SH-SY5Y (cell line): ENCODE measurements around the gene IQCN.

Source experiments
- GATA2 ChIP-seq: IDR thresholded peaks from 2 replicates; pipeline ENCODE4 v1.6.1; 2011; ENCODE audit warnings: mild to moderate bottlenecking, low read depth, low read length
- GATA3 ChIP-seq: IDR thresholded peaks from 2 replicates; pipeline ENCODE4 v1.6.1; 2011; ENCODE audit warnings: low read depth, mild to moderate bottlenecking, low read length, moderate library complexity

The IQCN gene, protein sequence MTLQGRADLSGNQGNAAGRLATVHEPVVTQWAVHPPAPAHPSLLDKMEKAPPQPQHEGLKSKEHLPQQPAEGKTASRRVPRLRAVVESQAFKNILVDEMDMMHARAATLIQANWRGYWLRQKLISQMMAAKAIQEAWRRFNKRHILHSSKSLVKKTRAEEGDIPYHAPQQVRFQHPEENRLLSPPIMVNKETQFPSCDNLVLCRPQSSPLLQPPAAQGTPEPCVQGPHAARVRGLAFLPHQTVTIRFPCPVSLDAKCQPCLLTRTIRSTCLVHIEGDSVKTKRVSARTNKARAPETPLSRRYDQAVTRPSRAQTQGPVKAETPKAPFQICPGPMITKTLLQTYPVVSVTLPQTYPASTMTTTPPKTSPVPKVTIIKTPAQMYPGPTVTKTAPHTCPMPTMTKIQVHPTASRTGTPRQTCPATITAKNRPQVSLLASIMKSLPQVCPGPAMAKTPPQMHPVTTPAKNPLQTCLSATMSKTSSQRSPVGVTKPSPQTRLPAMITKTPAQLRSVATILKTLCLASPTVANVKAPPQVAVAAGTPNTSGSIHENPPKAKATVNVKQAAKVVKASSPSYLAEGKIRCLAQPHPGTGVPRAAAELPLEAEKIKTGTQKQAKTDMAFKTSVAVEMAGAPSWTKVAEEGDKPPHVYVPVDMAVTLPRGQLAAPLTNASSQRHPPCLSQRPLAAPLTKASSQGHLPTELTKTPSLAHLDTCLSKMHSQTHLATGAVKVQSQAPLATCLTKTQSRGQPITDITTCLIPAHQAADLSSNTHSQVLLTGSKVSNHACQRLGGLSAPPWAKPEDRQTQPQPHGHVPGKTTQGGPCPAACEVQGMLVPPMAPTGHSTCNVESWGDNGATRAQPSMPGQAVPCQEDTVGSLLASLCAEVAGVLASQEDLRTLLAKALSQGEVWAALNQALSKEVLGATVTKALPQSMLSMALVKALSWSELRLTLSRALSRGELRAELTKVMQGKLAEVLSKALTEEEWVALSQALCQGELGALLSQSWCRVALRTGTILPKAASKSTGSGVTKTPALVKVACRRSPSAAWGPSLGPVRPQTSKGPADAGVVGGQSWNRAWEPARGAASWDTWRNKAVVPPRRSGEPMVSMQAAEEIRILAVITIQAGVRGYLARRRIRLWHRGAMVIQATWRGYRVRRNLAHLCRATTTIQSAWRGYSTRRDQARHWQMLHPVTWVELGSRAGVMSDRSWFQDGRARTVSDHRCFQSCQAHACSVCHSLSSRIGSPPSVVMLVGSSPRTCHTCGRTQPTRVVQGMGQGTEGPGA (N-terminal part only)

DNA sequence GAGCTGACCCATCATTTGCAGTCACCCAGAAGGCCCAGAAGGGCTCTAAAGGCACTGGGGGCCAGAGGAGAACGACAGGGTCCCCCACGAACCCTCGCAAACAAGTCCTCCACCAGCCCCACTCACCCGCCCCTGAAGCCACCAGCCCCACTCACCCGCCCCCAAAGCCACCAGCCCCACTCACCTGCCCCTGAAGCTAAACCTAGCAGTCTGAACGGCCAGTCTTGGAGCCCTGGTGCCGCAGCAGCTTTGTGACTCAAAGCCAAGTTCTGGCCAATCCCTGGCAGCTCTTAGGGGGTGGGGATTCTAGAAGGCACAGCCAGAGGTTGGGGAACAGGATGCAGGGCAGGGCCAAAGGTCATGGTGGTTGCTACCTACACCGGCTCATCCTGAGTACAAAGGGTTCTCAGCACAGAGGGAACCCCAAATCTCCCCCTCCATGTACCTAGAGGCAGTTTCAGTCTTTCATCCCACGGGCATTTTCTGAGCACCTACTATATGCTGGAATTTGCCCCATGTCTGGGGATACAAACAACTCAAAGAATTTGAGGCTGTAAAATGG lies at the start of gene IQCN:
Gene IQCN (minus strand): TSS at position 234 of the 562 bp plus-strand sequence. CDS start 4,974 bp downstream, outside the sequence.
- no peak for TF ChIP-seq GATA2
- TF ChIP-seq GATA3: no peak

DNA sequence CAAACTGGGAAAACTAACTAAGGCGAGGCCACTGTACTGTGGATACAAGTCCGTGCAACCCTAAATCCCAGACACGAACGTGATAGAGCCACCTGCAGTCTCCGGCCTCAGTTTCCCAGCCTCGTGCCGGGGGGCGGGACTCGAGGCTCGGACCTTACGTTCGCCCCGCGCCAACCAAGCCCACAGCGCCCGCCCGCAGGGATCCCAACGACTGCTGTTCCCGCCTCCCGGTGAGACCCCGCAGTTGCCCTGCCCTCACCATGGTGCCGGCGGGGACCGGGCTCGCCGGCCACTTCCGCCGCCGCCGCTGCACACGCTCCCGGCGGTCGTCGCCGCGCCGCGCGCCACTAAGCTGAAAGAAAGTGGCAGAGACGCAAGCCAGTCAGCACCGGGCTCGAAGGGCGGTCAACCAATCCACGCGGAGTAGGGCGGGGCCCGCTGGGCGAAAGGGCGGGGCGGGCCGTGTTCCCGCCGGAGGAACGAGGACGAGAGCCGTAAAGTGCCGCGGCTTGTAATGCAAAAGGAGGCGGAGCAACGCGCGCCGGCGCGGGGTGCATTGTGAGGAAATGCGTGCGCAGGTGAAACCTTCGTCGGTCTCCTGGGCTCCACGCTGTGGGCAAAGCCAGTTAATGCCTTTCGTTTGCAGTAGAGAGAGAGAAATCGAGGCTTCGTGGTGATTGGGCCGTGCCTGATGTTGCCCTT lies 48.7 kb upstream of the IQCN start, which contains the start of gene LSM4:
Gene LSM4 (minus strand): TSS at position 318 of the 702 bp plus-strand sequence. CDS start 56 bp downstream, at position 262.
- no peak for TF ChIP-seq GATA3
- TF ChIP-seq GATA2: no peak

DNA sequence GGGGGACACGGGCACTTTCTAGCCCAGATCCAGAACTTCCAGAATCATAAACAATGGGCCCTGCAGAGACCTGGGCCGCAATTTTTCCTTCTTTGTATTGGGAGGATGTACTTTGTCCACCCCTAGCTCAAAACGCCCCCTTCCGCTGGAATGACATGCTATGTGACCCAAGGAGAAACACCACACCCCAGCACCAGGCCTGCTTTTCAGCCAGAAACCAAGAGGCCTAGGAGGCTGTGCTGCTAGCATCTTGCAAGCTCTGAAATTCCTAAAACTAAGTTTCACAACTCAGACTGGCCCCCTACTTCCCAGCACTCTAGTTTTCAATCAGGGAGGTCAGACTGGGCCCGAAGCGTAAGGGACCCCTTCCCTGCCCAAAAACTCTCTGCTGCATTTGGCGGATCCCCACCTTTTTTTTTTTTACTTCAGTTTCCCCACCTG lies 48.1 kb upstream of the IQCN start:
- TF ChIP-seq GATA2 (no peak), GATA3 (no peak)

DNA sequence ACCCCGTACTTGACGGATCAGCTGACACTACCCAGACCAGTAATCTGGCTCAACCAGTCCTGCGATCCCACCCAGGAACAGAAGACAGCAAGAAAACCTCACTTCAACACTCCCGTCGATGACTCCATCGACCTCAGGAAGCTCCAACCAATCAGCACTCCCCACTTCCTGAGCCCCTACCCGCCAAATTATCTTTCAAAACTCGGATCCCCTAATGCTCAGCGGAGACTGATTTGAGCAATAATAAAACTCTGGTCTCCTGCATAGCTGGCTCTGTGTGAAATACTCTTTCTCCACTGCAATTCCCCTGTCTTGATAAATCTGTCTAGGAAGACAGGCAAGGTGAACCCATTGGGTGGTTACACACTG lies 47.5 kb upstream of the IQCN start:
- TF ChIP-seq GATA2 (no peak), GATA3 (no peak)

DNA sequence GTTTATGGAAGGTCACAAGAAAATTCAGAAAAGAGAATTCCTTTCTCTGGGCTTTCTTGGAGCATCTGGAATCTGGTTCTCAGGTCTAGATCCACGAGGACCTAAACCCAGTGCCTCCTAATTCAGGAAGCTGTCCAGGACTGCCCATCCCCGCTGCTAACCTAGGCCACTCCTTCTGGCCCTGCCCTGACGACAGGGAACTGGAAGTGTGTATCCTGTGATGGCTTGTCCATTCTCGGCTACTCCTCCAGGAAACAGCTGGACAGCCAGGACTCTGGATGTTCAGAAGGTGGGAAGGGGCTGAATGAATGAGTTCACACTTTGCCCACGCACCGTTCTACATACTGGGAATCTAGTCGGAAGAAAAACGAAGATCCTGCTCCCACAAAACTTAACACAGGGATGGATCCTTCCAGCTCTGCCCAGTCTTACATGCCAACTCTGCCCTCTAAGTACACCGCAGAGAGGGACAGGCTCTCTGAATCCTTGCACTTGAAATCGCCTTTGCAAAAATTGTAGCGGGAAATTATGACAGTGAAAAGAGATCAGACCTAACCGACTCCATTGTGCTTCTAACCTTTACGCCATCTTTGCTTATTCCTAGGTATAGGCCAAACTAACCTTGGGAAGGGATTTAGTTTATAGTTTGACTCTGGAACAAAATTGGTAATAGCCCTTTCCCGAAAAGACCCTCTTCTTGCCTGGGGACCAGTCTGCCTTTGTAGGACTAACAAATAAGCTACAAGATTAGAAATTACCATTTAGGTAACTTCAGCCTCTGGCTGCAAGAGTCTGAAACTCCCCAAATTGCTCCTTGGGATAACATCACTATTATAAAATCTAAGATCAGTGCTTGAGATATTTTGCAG lies 46.8 kb upstream of the IQCN start:
- TF ChIP-seq GATA3: no peak
- no peak for TF ChIP-seq GATA2

DNA sequence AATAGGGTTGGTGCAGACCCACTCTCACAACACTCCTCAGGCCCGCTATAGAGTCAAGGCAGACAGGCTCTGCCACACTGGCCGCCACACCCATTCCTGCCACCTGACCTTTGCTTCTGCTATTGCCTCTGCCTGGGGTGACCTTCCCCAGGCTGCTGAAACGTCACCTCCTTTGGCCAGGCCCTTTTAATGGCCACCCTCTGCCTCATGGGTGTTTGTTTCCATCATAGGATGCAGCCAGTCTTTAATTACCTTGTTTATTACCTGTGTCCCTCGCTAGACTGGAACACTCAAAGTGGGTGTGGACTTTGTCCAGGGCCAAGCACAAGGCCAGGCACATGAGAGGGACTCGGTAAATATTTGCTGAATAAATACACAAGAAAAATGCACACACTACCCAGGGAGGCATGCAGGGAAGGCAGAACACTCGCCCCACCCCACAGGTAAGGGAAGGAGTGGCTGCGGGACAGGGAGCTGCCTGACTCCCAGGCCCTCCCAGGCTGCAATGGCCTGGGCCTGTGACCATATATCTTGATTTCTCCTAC lies 45.4 kb upstream of the IQCN start:
- TF ChIP-seq GATA2 (no peak), GATA3 (no peak)

DNA sequence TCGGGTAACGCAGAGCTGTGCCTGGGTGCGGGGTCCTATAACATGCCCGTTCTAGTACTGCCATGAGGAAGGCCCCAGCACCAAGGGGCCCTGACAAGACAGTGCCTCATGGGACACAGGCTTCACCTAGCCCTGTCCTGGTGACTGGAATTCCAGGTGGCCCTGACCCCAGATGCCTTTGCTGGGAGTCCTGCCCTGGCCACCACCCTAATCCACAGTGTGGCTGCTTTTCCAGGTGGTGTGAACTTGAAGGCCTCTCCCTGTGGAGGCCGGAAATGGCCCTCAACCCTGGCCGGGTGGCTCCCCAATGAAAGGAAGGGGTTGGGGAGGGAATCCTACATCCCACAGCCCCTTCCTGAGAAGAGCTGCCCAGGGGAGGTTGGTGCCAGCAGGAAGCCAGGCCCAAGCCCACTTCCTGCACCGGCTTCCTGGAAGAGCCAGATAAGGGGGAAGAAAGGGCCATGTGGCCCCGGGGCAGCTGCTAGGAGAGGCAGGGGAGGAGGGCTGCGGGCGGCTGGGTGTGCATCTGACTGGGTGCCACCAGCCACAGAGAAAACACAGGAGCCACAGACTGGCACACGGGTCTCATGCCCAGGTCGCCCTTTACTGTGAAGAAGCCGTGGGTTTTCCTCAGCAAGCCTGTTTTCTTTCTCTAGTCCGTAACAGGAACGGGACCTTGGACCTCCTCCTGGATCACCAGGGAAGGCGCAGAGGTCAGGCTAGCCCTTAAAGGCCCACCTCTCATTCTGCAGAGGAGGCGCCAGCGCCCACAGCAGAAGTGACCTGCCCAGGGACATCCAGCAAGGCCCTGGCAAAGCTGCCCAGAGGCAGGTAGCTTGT lies 43.9 kb upstream of the IQCN start:
- TF ChIP-seq GATA2: no peak
- TF ChIP-seq GATA3: no peak

DNA sequence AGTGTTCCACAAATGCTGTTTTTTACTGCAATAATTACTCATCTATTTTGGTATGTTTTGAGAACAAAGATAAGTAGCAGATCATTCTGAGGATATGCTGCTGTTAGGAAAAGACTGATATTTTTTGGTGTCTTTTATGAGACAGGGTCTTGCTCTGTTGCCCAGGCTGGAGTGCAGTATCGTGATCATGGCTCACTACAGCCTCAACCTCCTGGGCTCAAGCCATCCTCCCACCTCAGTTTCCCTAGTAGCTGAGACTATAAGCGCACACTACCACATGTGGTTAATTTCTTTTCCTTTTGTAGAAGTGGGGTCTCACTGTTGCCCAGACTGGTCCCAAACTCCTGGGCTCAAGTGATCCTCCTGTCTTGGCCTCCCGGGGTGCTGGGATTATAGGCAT lies 39.1 kb upstream of the IQCN start:
- TF ChIP-seq GATA2 (no peak), GATA3 (no peak)

DNA sequence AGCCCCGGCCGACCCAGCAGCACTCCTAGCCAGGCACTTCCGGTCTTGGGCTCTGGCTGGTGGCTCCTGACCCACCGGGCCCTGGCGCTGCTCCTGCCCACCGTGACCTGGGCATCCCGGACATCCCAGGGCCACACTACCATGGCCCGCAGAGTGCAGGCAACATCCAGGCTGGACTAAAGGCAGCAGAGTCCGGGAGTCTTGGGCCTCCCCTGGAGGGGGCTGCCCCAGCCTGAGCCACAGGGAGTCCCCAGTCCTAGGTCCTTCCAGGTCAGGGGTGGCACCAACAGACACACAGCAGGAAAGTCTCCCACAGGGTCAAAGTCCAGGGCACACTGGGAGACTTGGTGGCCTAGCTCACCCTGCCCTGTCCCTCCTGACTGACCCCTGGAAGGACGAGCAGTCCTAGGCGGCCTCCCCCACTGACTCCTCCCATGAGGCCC lies 37.9 kb upstream of the IQCN start:
- no peak for TF ChIP-seq GATA2
- no peak for TF ChIP-seq GATA3

DNA sequence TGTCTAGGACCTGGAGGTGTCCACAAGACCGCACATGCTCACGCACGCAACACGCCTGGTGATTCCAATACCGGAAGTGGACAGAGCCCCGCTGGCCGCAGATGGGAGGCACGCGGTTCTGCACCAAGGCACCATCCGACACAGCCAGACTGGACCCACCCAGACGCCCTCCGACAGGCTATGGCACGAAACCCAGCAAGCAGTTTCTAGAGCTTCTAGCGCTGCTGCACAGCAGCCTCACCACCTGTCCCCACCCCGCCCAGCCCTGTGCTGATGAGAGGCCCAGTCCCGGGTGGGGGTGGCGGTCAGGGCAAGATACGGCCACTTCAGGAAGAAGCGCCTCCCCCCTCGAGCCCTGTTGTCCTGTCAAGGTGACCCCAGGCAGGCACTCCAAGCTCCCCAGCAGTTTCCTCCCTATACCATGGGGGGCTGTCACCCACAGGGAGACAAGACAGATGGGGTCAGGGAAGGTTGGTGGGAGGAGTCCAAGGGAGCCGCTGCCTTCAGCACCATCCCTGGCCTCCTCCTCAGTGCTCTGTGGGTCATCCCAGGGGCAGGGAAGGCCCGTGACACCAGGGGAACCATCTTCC lies 37.3 kb upstream of the IQCN start:
- TF ChIP-seq GATA2 (no peak), GATA3 (no peak)

DNA sequence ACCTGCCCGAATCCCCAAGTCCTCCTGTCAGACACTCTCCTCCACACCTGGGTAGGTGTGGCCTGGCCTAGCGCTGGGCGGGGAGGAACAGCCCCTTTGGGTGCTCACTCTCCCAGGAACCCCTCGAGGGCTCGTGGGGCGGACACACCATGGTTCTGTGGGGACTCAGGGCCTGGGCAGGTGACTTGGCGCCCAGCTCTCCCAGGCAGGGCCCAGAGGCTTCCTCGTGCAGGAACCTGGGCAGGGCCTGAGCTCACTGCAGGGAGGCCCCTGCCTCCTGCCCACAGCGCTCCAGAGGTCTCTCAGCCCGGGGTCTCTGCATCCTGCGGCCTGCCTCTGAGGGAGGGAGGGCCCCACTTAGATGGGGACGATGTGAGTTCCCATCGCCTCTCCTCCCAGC lies 36.7 kb upstream of the IQCN start:
- TF ChIP-seq GATA2: no peak
- no peak for TF ChIP-seq GATA3
